Heart left ventricle (tissue), 16 donors: ENCODE measurements around the gene MAP9. TPM values are rescaled to one million over a fixed set of nuclear protein-coding genes. Genes with fewer than 3 reads are reported as not detected.
A peak's percentile ranks its signal among the peaks of the same experiment; 100 is the strongest.

Experiments
- ATAC-seq, 4 donors: fragments of 200-7000 bp; cut with Tn5 transposase; one replicate each; pipeline ENCODE4 v1.9.1; 2020 to 2022; ENCODE audit warnings: moderate library complexity in 4 of 4, mild to moderate bottlenecking in 3 of 4, moderate number of reproducible peaks in 1 of 4
- DNase-seq, 5 donors: peaks; one replicate each; pipeline ENCODE4 v3.0.0-alpha.2; 2020
- H3K27ac ChIP-seq, 12 donors: fragments of 200-600 bp; sonication (generic) in 4 of 12; one replicate each; pipeline versions ENCODE4 v1.5.0 to v1.8.0; 2016 to 2022; ENCODE audit warnings: mild to moderate bottlenecking in 2 of 12
- H3K27me3 ChIP-seq, 9 donors: fragments of 200-600 bp; sonication (generic) in 2 of 9; one replicate each; pipeline versions ENCODE4 v1.5.1 to v1.8.0; 2016 to 2022; ENCODE audit warnings: mild to moderate bottlenecking in 3 of 9
- H3K36me3 ChIP-seq, 9 donors: fragments of 200-600 bp; sonication (generic) in 2 of 9; one replicate each; pipeline versions ENCODE4 v1.5.0 to v1.8.0; 2018 to 2022; ENCODE audit warnings: mild to moderate bottlenecking in 2 of 9
- H3K4me1 ChIP-seq, 12 donors: fragments of 200-600 bp; sonication (generic) in 4 of 12; one replicate each; pipeline versions ENCODE4 v1.5.0 to v1.8.0; 2016 to 2022; ENCODE audit warnings: mild to moderate bottlenecking in 3 of 12
- H3K4me3 ChIP-seq, 12 donors: fragments of 200-600 bp; sonication (generic) in 4 of 12; one replicate each; pipeline versions ENCODE4 v1.5.0 to v1.8.0; 2017 to 2022; ENCODE audit warnings: mild to moderate bottlenecking in 9 of 12, moderate library complexity in 4 of 12
- H3K9me3 ChIP-seq, 12 donors: fragments of 200-600 bp; sonication (generic) in 4 of 12; one replicate each; pipeline versions ENCODE4 v1.5.0 to v1.8.0; 2016 to 2022; ENCODE audit warnings: mild to moderate bottlenecking in 1 of 12
- CTCF ChIP-seq, 12 donors: fragments of 200-600 bp; sonication (generic) in 4 of 12; IDR thresholded peaks; one replicate each; pipeline versions ENCODE4 v1.5.0 to v1.8.0; 2018 to 2022; ENCODE audit warnings: antibody characterized with exemption in 12 of 12, mild to moderate bottlenecking in 5 of 12
- POLR2A ChIP-seq, 2 donors: fragments of 450-650 bp; IDR thresholded peaks; one replicate each; pipeline ENCODE4 v1.6.1; 2017; ENCODE audit warnings: antibody characterized with exemption in 2 of 2, mild to moderate bottlenecking in 2 of 2, moderate library complexity in 2 of 2
- WGBS, 4 donors: extraction: QIAGEN DNeasy Blood & Tissue Kit in 2 of 4; methylation state at CpG; one replicate each; pipeline versions ENCODE4 v1.1.5 to v1.1.7; 2013 to 2018; 5-methylcytosine and 5-hydroxymethylcytosine counted together
- intact Hi-C, 10 donors: fragments of 100-400 bp; cut with DNase I; formaldehyde crosslinking; loops; one replicate each; pipeline versions ENCODE4 v1.11.1 to v1.14.2; 2022
- polyA plus RNA-seq, 2 donors: library from polyadenylated mRNA; stranded (reverse); fragments of 200-250 nt; gene quantifications; one replicate each; pipeline ENCODE4 v1.2.3, GENCODE V29; 2013
- total RNA-seq, 9 donors: library from RNA; depleted of rRNA in 2 of 9; stranded (reverse); fragments of >200 nt in 2 of 9; fragmentation: NEBNext Ultra II Directional in 3 of 9; extraction: Animal tissue kit (Norgen Biotek cat#: 25700) in 3 of 9; gene quantifications; one replicate each; pipeline versions ENCODE4 v1.1.0 to v1.2.4, GENCODE V29; 2016 to 2023
- donor health status: ischemic (EF 13 %, LVEDD 7.1; RV severe dilation, severe dysfunction).
- donor health status: healthy with polysubstance abuse.
- donor health status: DM: no; HTN: yes; CAD: no.
- donor health status: DM: no; HTN: no; CAD: no.
- donor health status: ischemic (EF 25% LVEDD 6.9; RV normal size, moderate dysfunction).
- donor health status: ischemic (EF 25% LVEDD 5.7; RV mildly dilated, moderate dysfunction).
- donor health status: healthy.
- donor health status: DM: yes; HTN: yes; CAD: no.
- donor health status: ischemic (EF 35%, LVEDD 5.7; RV mildly dilated, moderate dysfunction).
- donor health status: nonischemic (EF 11% LVEDD 7.7; RV severe dilation, severe dysfunction).
- donor health status: DM: yes; HTN: yes; CAD: no.
- donor health status: PGD.
- donor health status: ischemic (EF 29% LVEDD 5.4; RV normal size, mild dysfunction).
- donor health status: nonischemic (EF 23%, LVEDD 6.1; RV moderate dilation, normal function).

Gene MAP9
- total and polyA plus RNA-seq, 11 donors, result 3.4 to 12.0 (median 7.4) TPM

GRCh38 chr4:155403886-155404285, 27.1 kb upstream of the MAP9 start:
- Histone ChIP-seq H3K27ac (no peak overlapping the region), H3K4me1 (no peaks in the 10 kb centered on the region), H3K27me3 (no peaks in the 10 kb centered on the region), H3K9me3 (no peaks in the 10 kb centered on the region), H3K36me3 (no peaks in the 10 kb centered on the region), H3K4me3 (no peak overlapping the region)
- 7 to 11% (median 9%) methylated on average over 4 of the region's 4 CpGs for WGBS, 4 donors
- ATAC-seq (peak in 3 of 4 donors; percentile 29 to 76 (median 64)), DNase-seq (no peak)
- intact Hi-C loops, result loop anchor here (1.0 to 10.0 kb wide), 9 partner anchors 381 to 551 kb away; partner anchors contain the start of gene CTSO (in 9 of the 10)
- TF ChIP-seq CTCF (IDR thresholded peaks at IDR 0.05) (peak in 11 of 12 donors; percentile 24 to 68 (median 54)), POLR2A (IDR thresholded peaks at IDR 0.05) (no peak)

DNA sequence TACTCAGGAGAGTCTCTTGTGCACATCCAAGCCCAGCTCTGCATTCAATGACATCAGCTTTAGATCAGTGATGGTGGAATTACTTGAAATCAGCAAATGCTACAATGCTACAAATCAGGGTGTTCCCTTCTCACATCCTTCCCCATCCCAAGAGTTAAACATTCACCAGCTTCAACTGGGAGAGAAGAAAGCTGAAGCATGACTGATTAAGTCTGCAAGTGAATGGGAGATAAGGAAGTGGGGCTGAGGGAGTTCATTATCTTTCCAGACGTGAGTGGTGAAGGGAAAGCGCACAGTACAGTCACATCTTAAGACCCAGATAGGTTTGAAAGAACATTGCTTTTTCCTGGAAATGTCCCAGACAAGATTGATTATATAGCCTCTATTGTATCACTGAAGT, 26.2 kb upstream of the MAP9 start:
- intact Hi-C loops, result loop anchor here (2.0 to 10.0 kb wide), 6 partner anchors 382 to 552 kb away; partner anchors contain the start of gene CTSO (in 8 of the 10)
- 28 to 44% (median 37%) methylated on average over 2 of the region's 2 CpGs for WGBS, 4 donors
- no peaks in the 10 kb centered on the region for H3K9me3 ChIP-seq
- H3K27me3 ChIP-seq, result no peaks in the 10 kb centered on the region
- H3K36me3 ChIP-seq, result no peaks in the 10 kb centered on the region
- no peaks in the 10 kb centered on the region for H3K4me1 ChIP-seq
- ATAC-seq (no peak), DNase-seq (no peak)
- no peak overlapping the region for H3K27ac ChIP-seq
- no peak for TF ChIP-seq CTCF (IDR thresholded peaks at IDR 0.05)
- no peak for TF ChIP-seq POLR2A (IDR thresholded peaks at IDR 0.05)
- H3K4me3 ChIP-seq, result no peak overlapping the region

GRCh38 chr4:155400893-155401292, 24.1 kb upstream of the MAP9 start:
- WGBS, 4 donors, result 23 to 33% (median 29%) methylated on average over 2 of the region's 2 CpGs
- Histone ChIP-seq H3K27me3 (no peaks in the 10 kb centered on the region), H3K4me1 (no peaks in the 10 kb centered on the region), H3K4me3 (no peak overlapping the region), H3K27ac (no peak overlapping the region), H3K9me3 (peaks cover 0 to 6% (median 0%) of the 10 kb centered on the region in 12 donors), H3K36me3 (no peaks in the 10 kb centered on the region)
- DNase-seq (no peak), ATAC-seq (peak in 3 of 4 donors; percentile 20 to 51 (median 42))
- intact Hi-C loops, result loop anchor here (5.0 to 10.0 kb wide), 5 partner anchors 384 to 554 kb away; partner anchors contain the start of gene CTSO (in 8 of the 10)
- TF ChIP-seq CTCF (IDR thresholded peaks at IDR 0.05) (no peak), POLR2A (IDR thresholded peaks at IDR 0.05) (no peak)

DNA sequence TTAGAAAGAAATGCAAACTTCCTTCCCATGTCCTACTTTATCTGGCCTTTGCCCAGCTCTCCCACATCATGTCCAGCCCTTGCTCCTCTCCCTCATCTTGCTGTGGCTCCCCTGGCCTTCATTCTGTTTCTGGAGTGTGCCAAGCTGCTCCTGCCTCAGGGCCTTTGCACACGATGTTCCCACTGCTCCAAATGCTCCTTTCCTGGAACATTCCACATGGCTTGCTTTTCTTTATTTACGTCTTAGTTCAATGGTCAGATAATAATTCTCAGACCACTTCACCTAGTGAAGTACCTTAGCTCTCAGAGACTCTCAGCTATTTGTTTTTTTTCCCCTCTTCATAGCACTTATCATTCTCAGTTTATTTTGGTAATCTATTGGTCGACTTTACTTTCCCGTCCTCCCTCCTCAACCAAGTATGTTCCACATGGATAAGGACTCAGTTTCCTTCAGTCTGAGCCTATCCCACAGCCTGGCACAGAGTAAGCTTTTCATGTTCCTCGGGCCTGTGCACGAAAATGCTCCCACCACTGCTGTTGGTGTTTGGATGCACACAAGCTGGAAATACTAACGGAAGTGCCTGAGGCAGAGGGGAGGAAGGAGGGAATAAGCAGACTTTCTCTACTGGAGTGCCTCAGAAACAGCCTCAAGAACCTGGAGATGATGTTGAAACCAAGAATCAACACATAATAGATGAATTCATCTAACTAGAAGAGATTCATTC, 23.4 kb upstream of the MAP9 start:
- no peak for ATAC-seq

More for the DNA sequence above, 23.4 kb upstream of the MAP9 start:
- no peaks in the 10 kb centered on the region for H3K36me3 ChIP-seq
- TF ChIP-seq POLR2A (IDR thresholded peaks at IDR 0.05) (no peak), CTCF (IDR thresholded peaks at IDR 0.05) (no peak)
- no peaks in the 10 kb centered on the region for H3K27me3 ChIP-seq
- H3K4me1 ChIP-seq, result no peaks in the 10 kb centered on the region
- H3K9me3 ChIP-seq, result peaks cover 0 to 6% (median 0%) of the 10 kb centered on the region in 12 donors
- intact Hi-C loops, result loop anchor here (5.0 to 10.0 kb wide), 5 partner anchors 385 to 555 kb away; partner anchors contain the start of gene CTSO (in 8 of the 10)
- WGBS, 4 donors, result 62 to 71% (median 68%) methylated on average over 7 of the region's 7 CpGs
- no peak for DNase-seq
- no peak overlapping the region for H3K4me3 ChIP-seq
- no peak overlapping the region for H3K27ac ChIP-seq
